ENCODE data around the gene AGBL5.

GRCh38 chr2:27024812-27025211 is 26.7 kb upstream of the AGBL5 start:
- TF ChIP-seq CTCF (IDR thresholded peaks at IDR 0.05) (no peak), ZFX (IDR thresholded peaks at IDR 0.05; ENCODE audit: borderline replicate concordance) (no peak)

Data from 22Rv1 (cell line).